HepG2 (cell line): Measurements from ENCODE around the gene CDK14. TPM values are rescaled to one million over a fixed set of nuclear protein-coding genes. Genes with fewer than 3 reads are reported as not detected.

ENCODE experiments used
- ATAC-seq: fragments of 200-7000 bp; cut with Tn5 transposase; 3 replicates; pipeline ENCODE4 v1.9.1; 2020; ENCODE audit warnings: mild to moderate bottlenecking, moderate library complexity
- BruUV-seq: library from RNA; stranded (reverse); fragments of 400-500 nt; replicated peaks from 2 replicates; lab custom pipeline; 2021; lab: Mats Ljungman, UMichigan
- CTCF ChIA-PET: fragments of 300-600 bp; formaldehyde crosslinking; extraction: SDS; loops from one replicate; lab custom pipeline; 2021; ENCODE audit warnings: low total read pairs, inconsistent platforms, low intra/inter-chr PET ratio; lab: Yijun Ruan, JAX
- POLR2A ChIA-PET: fragments of 350-600 bp; sonication (Branson Sonifier 250); formaldehyde crosslinking; loops from one replicate; lab custom pipeline; 2020; ENCODE audit warnings: antibody characterized with exemption, inconsistent platforms; lab: Yijun Ruan, JAX
- DNase-seq: peaks from one replicate; pipeline ENCODE4 v3.0.0-alpha.2; 2015; ENCODE audit warnings: low spot score
- FAIRE-seq: peaks from 3 replicates; lab custom pipeline; 2011; peaks lifted over from hg19 to GRCh38; lab: Jason Lieb, UNC
- H2AFZ ChIP-seq: one replicate; pipeline ENCODE4 v1.6.1; 2011; ENCODE audit warnings: low read length, inconsistent platforms
- H3K27ac ChIP-seq: fragments of 300-600 bp; 3 replicates; pipeline ENCODE4 v1.8.0; 2011; ENCODE audit warnings: mixed run types, mild to moderate bottlenecking, mixed read lengths, low read length, inconsistent platforms; ENCODE audit not compliant: insufficient read depth; ENCODE audit errors: extremely low read length
- H3K27me3 ChIP-seq, 2 experiments: fragments of 200-600 bp in 1 of 2; 2 replicates in 1 of 2; 3 replicates in 1 of 2; pipeline versions ENCODE4 v1.6.0 to v1.8.0; 2011; ENCODE audit warnings: low read length in 2 of 2, mild to moderate bottlenecking in 2 of 2, moderate library complexity in 2 of 2, inconsistent platforms in 1 of 2; ENCODE audit not compliant: insufficient read depth in 2 of 2, control insufficient read depth in 1 of 2
- H3K36me3 ChIP-seq, 2 experiments: fragments of 200-600 bp in 1 of 2; replicated peaks in 1 of 2; 2 replicates in 1 of 2; 3 replicates in 1 of 2; pipeline versions ENCODE4 v1.5.1 to v1.8.0; 2011; ENCODE audit warnings: low read length in 2 of 2, inconsistent platforms in 1 of 2; ENCODE audit not compliant: insufficient read depth in 2 of 2, control insufficient read depth in 1 of 2
- H3K4me1 ChIP-seq: 2 replicates; pipeline ENCODE4 v1.5.1; 2012; ENCODE audit warnings: low read length, inconsistent platforms; ENCODE audit not compliant: insufficient read depth
- H3K4me2 ChIP-seq: 2 replicates; pipeline ENCODE4 v1.6.0; 2011; ENCODE audit warnings: low read depth, low read length, inconsistent platforms
- H3K4me3 ChIP-seq, 3 experiments: fragments of 200-600 bp in 1 of 3; sonication (generic), shearing (Covaris generic) in 1 of 3; replicated peaks in 1 of 3; 2 replicates each; pipeline ENCODE4 v1.5.1; 2011 to 2016; ENCODE audit warnings: low read length in 3 of 3, inconsistent platforms in 2 of 3, low read depth in 2 of 3, mild to moderate bottlenecking in 2 of 3, control low read depth in 1 of 3, mixed read lengths in 1 of 3; ENCODE audit not compliant: insufficient read depth in 1 of 3
- H3K79me2 ChIP-seq: one replicate; pipeline ENCODE4 v1.6.1; 2011; ENCODE audit warnings: low read length, inconsistent platforms; ENCODE audit not compliant: insufficient read depth
- H3K9ac ChIP-seq: 2 replicates; pipeline ENCODE4 v1.6.0; 2011; ENCODE audit warnings: mild to moderate bottlenecking, low read depth, low read length, inconsistent platforms; ENCODE audit not compliant: insufficient read depth
- H3K9me3 ChIP-seq: 2 replicates; pipeline ENCODE4 v1.5.1; 2012; ENCODE audit warnings: mild to moderate bottlenecking, low read length
- H4K20me1 ChIP-seq: 2 replicates; pipeline ENCODE4 v1.6.0; 2011; ENCODE audit warnings: inconsistent platforms, mild to moderate bottlenecking, low read length, moderate library complexity; ENCODE audit not compliant: insufficient read depth
- CHD2 ChIP-seq: IDR thresholded peaks from 2 replicates; pipeline ENCODE4 v1.6.1; 2011; ENCODE audit warnings: low read depth, low read length, improper control_type of control experiment
- ELF3 ChIP-seq: IDR thresholded peaks from 2 replicates; pipeline ENCODE4 v1.6.1; 2016; ENCODE audit warnings: missing genetic modification reagents, missing compliant biosample characterization
- POLR2AphosphoS5 ChIP-seq: IDR thresholded peaks from 2 replicates; pipeline ENCODE4 v1.6.1; 2012; ENCODE audit warnings: low read depth, low read length
- RFXANK ChIP-seq: IDR thresholded peaks from 2 replicates; pipeline ENCODE4 v1.6.1; 2016
- RNF219 ChIP-seq: sonication (generic); formaldehyde crosslinking; IDR thresholded peaks from 2 replicates; pipeline ENCODE4 v1.5.0; 2020; ENCODE audit warnings: mild to moderate bottlenecking, missing genetic modification reagents
- ZFP62 ChIP-seq: sonication (generic); formaldehyde crosslinking; IDR thresholded peaks from 2 replicates; pipeline ENCODE4 v1.4.0; 2020; ENCODE audit warnings: missing genetic modification reagents
- ZNF230 ChIP-seq: sonication (generic); formaldehyde crosslinking; IDR thresholded peaks from 2 replicates; pipeline ENCODE4 v1.4.0; 2020; ENCODE audit warnings: mild to moderate bottlenecking, missing genetic modification reagents
- ZNF24 ChIP-seq: fragments of 450-650 bp; IDR thresholded peaks from 2 replicates; pipeline ENCODE4 v1.6.1; 2017; ENCODE audit warnings: antibody characterized with exemption, mild to moderate bottlenecking
- ZNF354B ChIP-seq: sonication (generic); formaldehyde crosslinking; IDR thresholded peaks from 2 replicates; pipeline ENCODE4 v1.8.0; 2022; ENCODE audit warnings: mild to moderate bottlenecking, missing genetic modification reagents
- ZNF513 ChIP-seq: sonication (generic); formaldehyde crosslinking; conservative IDR thresholded peaks from 2 replicates; pipeline ENCODE4 v1.5.0; 2020; ENCODE audit warnings: missing genetic modification reagents
- ZNF703 ChIP-seq: sonication (generic); formaldehyde crosslinking; IDR thresholded peaks from 2 replicates; pipeline ENCODE4 v1.5.1; 2020; ENCODE audit warnings: missing genetic modification reagents, mild to moderate bottlenecking, moderate library complexity, borderline replicate concordance
- WGBS: methylation state at CpG from one replicate; pipeline ENCODE4 v1.1.6; 2017; ENCODE audit warnings: low lambda C conversion rate; 5-methylcytosine and 5-hydroxymethylcytosine counted together
- in situ Hi-C: cut with HindIII; loops from 2 replicates; pipeline ENCODE4 v1.10.0; 2017; ENCODE audit warnings: low pct_unique_long_range_greater_than_20kb; ENCODE audit not compliant: extremely low pct_ligation_motif_present
- intact Hi-C: fragments of 100-400 bp; cut with micrococcal nuclease; formaldehyde crosslinking; loops from one replicate; pipeline ENCODE4 v1.10.0; 2022; ENCODE audit not compliant: unreplicated experiment
- polyA plus RNA-seq, 8 experiments: library from polyadenylated mRNA; depleted of rRNA in 3 of 8; stranded (reverse) in 7 of 8; unstranded in 1 of 8; fragments of >200 nt; fragmentation: Illumina TruSeq in 4 of 8; extraction: Trizol in 4 of 8; gene quantifications; 2 replicates each; pipeline versions ENCODE4 v1.2.1 to v1.2.3, GENCODE V29; 2011 to 2016; ENCODE audit warnings: low read depth in 4 of 8, missing spikeins in 1 of 8, mixed read lengths in 1 of 8; ENCODE audit not compliant: insufficient read depth in 1 of 8
- total RNA-seq, 5 experiments: library from RNA; depleted of rRNA; stranded (reverse); fragments of >200 nt; fragmentation: Illumina TruSeq; extraction: Trizol; gene quantifications; 2 replicates each; pipeline ENCODE4 v1.2.3, GENCODE V29; 2016; ENCODE audit warnings: low read depth in 1 of 5
- TF ChIP-seq, protein P1 (sequence below): sonication (generic); formaldehyde crosslinking; IDR thresholded peaks from 2 replicates; pipeline ENCODE4 v1.4.0; 2020; ENCODE audit warnings: missing genetic modification reagents
- TF ChIP-seq, protein P2 (sequence below): sonication (generic); formaldehyde crosslinking; IDR thresholded peaks from 2 replicates; pipeline ENCODE4 v1.8.0; 2022; ENCODE audit warnings: mild to moderate bottlenecking, missing genetic modification reagents

CDK14 gene
- total and polyA plus RNA-seq, 2 of the 13 experiments (the other 11 are each of a cell fraction or from before 2014, with no cell fraction given) = 0.26 to 0.71 TPM

GRCh38 chr7:90675982-90676381 is 79.9 kb downstream of the CDK14 start (continued):
- TF ChIP-seq ZNF703 (CRISPR knock-in tag) = no peak
- TF ChIP-seq ZNF24 = no peak
- TF ChIP-seq RFXANK (CRISPR knock-in tag) = no peak

- POLR2A ChIA-PET = no interaction called here
- FAIRE-seq (no peak), DNase-seq (no peak), ATAC-seq (no peak)
- no peaks in the 10 kb centered on the region for H3K27me3 ChIP-seq
- no peak overlapping the region for H3K4me3 ChIP-seq
- 17% methylated on average over 10 of the region's 10 CpGs for WGBS
- H3K9me3 ChIP-seq = no peaks in the 10 kb centered on the region
- no peaks in the 10 kb centered on the region for H3K79me2 ChIP-seq
- no peak overlapping the region for H3K27ac ChIP-seq
- H3K9ac ChIP-seq = no peak overlapping the region
- H2AFZ ChIP-seq = no peak overlapping the region
- H3K36me3 ChIP-seq = no peaks in the 10 kb centered on the region
- CTCF ChIA-PET = no interaction called here
- no peaks in the 10 kb centered on the region for H3K4me1 ChIP-seq
- no peak overlapping the region for H3K4me2 ChIP-seq
- in situ Hi-C loops = no loop called here
- H4K20me1 ChIP-seq = no peaks in the 10 kb centered on the region
- intact Hi-C loops = no loop called here
- no TSS peak for BruUV-seq
- no peak for TF ChIP-seq ZNF354B (CRISPR knock-in tag)
- no peak for TF ChIP-seq RNF219 (CRISPR knock-in tag)
- TF ChIP-seq ZNF230 (CRISPR knock-in tag) = no peak
- no peak for TF ChIP-seq ELF3
- no peak for TF ChIP-seq POLR2AphosphoS5
- TF ChIP-seq, protein P1, sequence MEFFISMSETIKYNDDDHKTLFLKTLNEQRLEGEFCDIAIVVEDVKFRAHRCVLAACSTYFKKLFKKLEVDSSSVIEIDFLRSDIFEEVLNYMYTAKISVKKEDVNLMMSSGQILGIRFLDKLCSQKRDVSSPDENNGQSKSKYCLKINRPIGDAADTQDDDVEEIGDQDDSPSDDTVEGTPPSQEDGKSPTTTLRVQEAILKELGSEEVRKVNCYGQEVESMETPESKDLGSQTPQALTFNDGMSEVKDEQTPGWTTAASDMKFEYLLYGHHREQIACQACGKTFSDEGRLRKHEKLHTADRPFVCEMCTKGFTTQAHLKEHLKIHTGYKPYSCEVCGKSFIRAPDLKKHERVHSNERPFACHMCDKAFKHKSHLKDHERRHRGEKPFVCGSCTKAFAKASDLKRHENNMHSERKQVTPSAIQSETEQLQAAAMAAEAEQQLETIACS (CRISPR knock-in tag) = no peak
- no peak for TF ChIP-seq CHD2
- TF ChIP-seq, protein P2, sequence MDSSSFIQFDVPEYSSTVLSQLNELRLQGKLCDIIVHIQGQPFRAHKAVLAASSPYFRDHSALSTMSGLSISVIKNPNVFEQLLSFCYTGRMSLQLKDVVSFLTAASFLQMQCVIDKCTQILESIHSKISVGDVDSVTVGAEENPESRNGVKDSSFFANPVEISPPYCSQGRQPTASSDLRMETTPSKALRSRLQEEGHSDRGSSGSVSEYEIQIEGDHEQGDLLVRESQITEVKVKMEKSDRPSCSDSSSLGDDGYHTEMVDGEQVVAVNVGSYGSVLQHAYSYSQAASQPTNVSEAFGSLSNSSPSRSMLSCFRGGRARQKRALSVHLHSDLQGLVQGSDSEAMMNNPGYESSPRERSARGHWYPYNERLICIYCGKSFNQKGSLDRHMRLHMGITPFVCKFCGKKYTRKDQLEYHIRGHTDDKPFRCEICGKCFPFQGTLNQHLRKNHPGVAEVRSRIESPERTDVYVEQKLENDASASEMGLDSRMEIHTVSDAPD (CRISPR knock-in tag) = no peak
- no peak for TF ChIP-seq ZFP62 (CRISPR knock-in tag)
- no peak for TF ChIP-seq ZNF513 (CRISPR knock-in tag)
Observed at GRCh38 chr7:90677486-90678404, 81.6 kb downstream of the CDK14 start.
